Left colon (tissue), 2 donors: ENCODE results near the gene EDNRA. TPM values are rescaled to one million over a fixed set of nuclear protein-coding genes. Genes with fewer than 3 reads are reported as not detected.

Experiments used
- ATAC-seq: fragments of 200-7000 bp; cut with Tn5 transposase; one replicate; pipeline ENCODE4 v1.9.1; 2020; ENCODE audit warnings: mild to moderate bottlenecking, moderate library complexity
- DNase-seq, 2 donors: peaks; one replicate each; pipeline ENCODE4 v3.0.0-alpha.2; 2020
- intact Hi-C, 2 donors: fragments of 100-400 bp; cut with DNase I in 1 of 2; cut with micrococcal nuclease in 1 of 2; formaldehyde crosslinking; loops; one replicate each; pipeline versions ENCODE4 v1.11.2 to v1.14.0; 2022; cut with DNase I, micrococcal nuclease
- total RNA-seq, 2 donors: library from RNA; stranded (reverse); fragmentation: NEBNext Ultra II Directional; extraction: Animal tissue kit (Norgen Biotek cat#: 25700); gene quantifications; one replicate each; pipeline ENCODE4 v1.2.1, GENCODE V29; 2021
- donor health status: DM: no; HTN: no; CAD: no.
- donor health status: DM: yes; HTN: yes; CAD: no.

Gene EDNRA
- total RNA-seq, 2 donors from 2014 or later, result 0.55 to 1.3 TPM

- ATAC-seq (no peak), DNase-seq (no peak)
- intact Hi-C loops, result no loop called here
These were observed 99.5 kb downstream of the EDNRA start for GRCh38 chr4:147580396-147580795.

GRCh38 chr4:147581606-147582350 lies 100.9 kb downstream of the EDNRA start:
- no peak for ATAC-seq
- no peak for DNase-seq
- intact Hi-C loops, result no loop called here

GRCh38 chr4:147582386-147583060 lies 101.6 kb downstream of the EDNRA start:
- ATAC-seq (no peak), DNase-seq (no peak)
- intact Hi-C loops, result no loop called here

GRCh38 chr4:147583876-147584275 lies 103.0 kb downstream of the EDNRA start:
- no peak for ATAC-seq
- intact Hi-C loops, result no loop called here
- DNase-seq, result no peak

GRCh38 chr4:147586032-147586431 lies 105.1 kb downstream of the EDNRA start:
- ATAC-seq (no peak), DNase-seq (no peak)
- intact Hi-C loops, result no loop called here

- ATAC-seq (no peak), DNase-seq (no peak)
- intact Hi-C loops, result no loop called here
These were observed 105.7 kb downstream of the EDNRA start for GRCh38 chr4:147586637-147587036.

GRCh38 chr4:147587041-147587440 lies 106.1 kb downstream of the EDNRA start:
- ATAC-seq, result no peak
- intact Hi-C loops, result no loop called here
- DNase-seq, result no peak

- DNase-seq (no peak), ATAC-seq (no peak)
- intact Hi-C loops, result no loop called here
These were observed 108.7 kb downstream of the EDNRA start for GRCh38 chr4:147589586-147589985.

GRCh38 chr4:147590249-147590920 lies 109.5 kb downstream of the EDNRA start:
- intact Hi-C loops, result loop anchor here in 1 of 2 donors (10.0 kb wide), 2 partner anchors 426 to 486 kb away; no protein-coding TSS in a partner anchor
- ATAC-seq (no peak), DNase-seq (peak in 1 of 2 donors; percentile 57)

GRCh38 chr4:147591106-147591505 lies 110.2 kb downstream of the EDNRA start:
- intact Hi-C loops, result loop anchor here in 1 of 2 donors (10.0 kb wide), 2 partner anchors 426 to 486 kb away; no protein-coding TSS in a partner anchor

GRCh38 chr4:147594107-147594506 lies 113.2 kb downstream of the EDNRA start:
- no peak for DNase-seq
- intact Hi-C loops, result loop anchor here in 1 of 2 donors (10.0 kb wide), 2 partner anchors 429 to 489 kb away; no protein-coding TSS in a partner anchor
- no peak for ATAC-seq

More at GRCh38 chr4:147591106-147591505, 110.2 kb downstream of the EDNRA start:
- DNase-seq (no peak), ATAC-seq (no peak)

Other genes with a start within 250 kb of the EDNRA start
- 10 to 100 TPM; 38.1 to 41.8 TPM for gene TMEM184C, start 136.3 kb downstream of the EDNRA start, total RNA-seq
- gene PRMT9, start 203.1 kb downstream of the EDNRA start, total RNA-seq, result 1 to 10 TPM; 5.1 to 7.1 TPM